HepG2 (cell line): ENCODE results near the gene RRAD. TPM values are rescaled to one million over a fixed set of nuclear protein-coding genes. Genes with fewer than 3 reads are reported as not detected.

Source experiments
- ATF3 ChIP-seq: sonication (generic); formaldehyde crosslinking; IDR thresholded peaks from 2 replicates; pipeline ENCODE4 v1.4.0; 2020; ENCODE audit warnings: missing genetic modification reagents
- CENPX ChIP-seq: sonication (generic); formaldehyde crosslinking; IDR thresholded peaks from 2 replicates; pipeline ENCODE4 v1.9.0; 2021; ENCODE audit warnings: mild to moderate bottlenecking, missing genetic modification reagents, moderate library complexity
- ERF ChIP-seq: IDR thresholded peaks from 2 replicates; pipeline ENCODE4 v1.6.1; 2018; ENCODE audit warnings: missing biosample characterization, missing genetic modification reagents
- GTF3A ChIP-seq: sonication (generic); formaldehyde crosslinking; conservative IDR thresholded peaks from 2 replicates; pipeline ENCODE4 v1.4.0; 2020; ENCODE audit warnings: mild to moderate bottlenecking, missing genetic modification reagents
- HDAC2 ChIP-seq: sonication (generic); formaldehyde crosslinking; IDR thresholded peaks from 2 replicates; pipeline ENCODE4 v1.4.0; 2020; ENCODE audit warnings: missing genetic modification reagents
- HES4 ChIP-seq: sonication (generic); formaldehyde crosslinking; IDR thresholded peaks from 2 replicates; pipeline ENCODE4 v1.9.0; 2021; ENCODE audit warnings: mild to moderate bottlenecking, missing genetic modification reagents, borderline replicate concordance
- IKZF1 ChIP-seq: fragments of 450-650 bp; IDR thresholded peaks from 2 replicates; pipeline ENCODE4 v1.7.1; 2016
- MAF1 ChIP-seq: sonication (generic); formaldehyde crosslinking; IDR thresholded peaks from 2 replicates; pipeline ENCODE4 v1.5.0; 2020; ENCODE audit warnings: missing genetic modification reagents, borderline replicate concordance
- PBX2 ChIP-seq: IDR thresholded peaks from 2 replicates; pipeline ENCODE4 v1.6.1; 2016; ENCODE audit warnings: control low read depth
- RBAK ChIP-seq: sonication (generic); formaldehyde crosslinking; IDR thresholded peaks from 2 replicates; pipeline ENCODE4 v1.5.1; 2020; ENCODE audit warnings: mild to moderate bottlenecking, missing genetic modification reagents
- REL ChIP-seq: sonication (generic); formaldehyde crosslinking; conservative IDR thresholded peaks from 2 replicates; pipeline ENCODE4 v1.8.0; 2022; ENCODE audit warnings: mild to moderate bottlenecking, missing genetic modification reagents, moderate library complexity
- RELA ChIP-seq: sonication (generic); formaldehyde crosslinking; IDR thresholded peaks from 2 replicates; pipeline ENCODE4 v1.4.0; 2020; ENCODE audit warnings: missing genetic modification reagents
- SOX13 ChIP-seq, 3 experiments: fragments of 450-650 bp in 1 of 3; sonication (generic) in 1 of 3; formaldehyde crosslinking in 1 of 3; IDR thresholded peaks in 2 of 3; conservative IDR thresholded peaks in 1 of 3; 2 replicates each; pipeline versions ENCODE4 v1.5.0 to v1.6.1; 2016 to 2020; ENCODE audit warnings: antibody characterized with exemption in 1 of 3, mild to moderate bottlenecking in 1 of 3, missing compliant biosample characterization in 1 of 3, missing genetic modification reagents in 1 of 3, moderate library complexity in 1 of 3
- TEAD3 ChIP-seq: optimal IDR thresholded peaks from 2 replicates; pipeline ENCODE3; 2016; ENCODE audit warnings: borderline replicate concordance
- TIGD3 ChIP-seq: sonication (generic); formaldehyde crosslinking; IDR thresholded peaks from 2 replicates; pipeline ENCODE4 v1.5.1; 2020; ENCODE audit warnings: mild to moderate bottlenecking, missing genetic modification reagents, borderline replicate concordance
- U2AF1 ChIP-seq: fragments of 200-400 bp; formaldehyde crosslinking; optimal IDR thresholded peaks from 2 replicates; pipeline ENCODE3; 2017; ENCODE audit warnings: mild to moderate bottlenecking, low read depth, low read length
- ZNF10 ChIP-seq: sonication (generic); formaldehyde crosslinking; IDR thresholded peaks from 2 replicates; pipeline ENCODE4 v1.4.0; 2020; ENCODE audit warnings: mild to moderate bottlenecking, low read depth, missing genetic modification reagents, borderline replicate concordance
- ZNF101 ChIP-seq: sonication (generic); formaldehyde crosslinking; IDR thresholded peaks from 2 replicates; pipeline ENCODE4 v1.4.0; 2020; ENCODE audit warnings: mild to moderate bottlenecking, low read depth, missing genetic modification reagents, borderline replicate concordance
- ZNF232 ChIP-seq: sonication (generic); formaldehyde crosslinking; IDR thresholded peaks from 2 replicates; pipeline ENCODE4 v1.4.0; 2020; ENCODE audit warnings: missing genetic modification reagents, borderline replicate concordance
- ZNF3 ChIP-seq: IDR thresholded peaks from 2 replicates; pipeline ENCODE4 v1.7.0; 2017; ENCODE audit warnings: inconsistent platforms
- ZNF546 ChIP-seq: sonication (generic); formaldehyde crosslinking; conservative IDR thresholded peaks from 2 replicates; pipeline ENCODE4 v1.8.1; 2023; ENCODE audit warnings: mild to moderate bottlenecking, missing genetic modification reagents
- ZNF558 ChIP-seq: sonication (generic); formaldehyde crosslinking; IDR thresholded peaks from 2 replicates; pipeline ENCODE4 v1.9.0; 2022; ENCODE audit warnings: mild to moderate bottlenecking, missing genetic modification reagents, borderline replicate concordance
- ZNF563 ChIP-seq: sonication (generic); formaldehyde crosslinking; IDR thresholded peaks from 2 replicates; pipeline ENCODE4 v1.8.0; 2022; ENCODE audit warnings: mild to moderate bottlenecking, moderate library complexity, missing genetic modification reagents
- ZNF768 ChIP-seq: sonication (generic); formaldehyde crosslinking; IDR thresholded peaks from 2 replicates; pipeline ENCODE4 v1.4.0; 2020; ENCODE audit warnings: missing genetic modification reagents
- polyA plus RNA-seq, 8 experiments: library from polyadenylated mRNA; depleted of rRNA in 3 of 8; stranded (reverse) in 7 of 8; unstranded in 1 of 8; fragments of >200 nt; fragmentation: Illumina TruSeq in 4 of 8; extraction: Trizol in 4 of 8; gene quantifications; 2 replicates each; pipeline versions ENCODE4 v1.2.1 to v1.2.3, GENCODE V29; 2011 to 2016; ENCODE audit warnings: low read depth in 4 of 8, missing spikeins in 1 of 8, mixed read lengths in 1 of 8; ENCODE audit not compliant: insufficient read depth in 1 of 8
- total RNA-seq, 5 experiments: library from RNA; depleted of rRNA; stranded (reverse); fragments of >200 nt; fragmentation: Illumina TruSeq; extraction: Trizol; gene quantifications; 2 replicates each; pipeline ENCODE4 v1.2.3, GENCODE V29; 2016; ENCODE audit warnings: low read depth in 1 of 5
- TF ChIP-seq, protein P1 (sequence below): sonication (generic); formaldehyde crosslinking; IDR thresholded peaks from 2 replicates; pipeline ENCODE4 v1.5.0; 2020; ENCODE audit warnings: mild to moderate bottlenecking, missing genetic modification reagents

Gene RRAD
- total and polyA plus RNA-seq, 2 of the 13 experiments (the other 11 are each of a cell fraction or from before 2014, with no cell fraction given), result 0.80 to 1.1 TPM

DNA sequence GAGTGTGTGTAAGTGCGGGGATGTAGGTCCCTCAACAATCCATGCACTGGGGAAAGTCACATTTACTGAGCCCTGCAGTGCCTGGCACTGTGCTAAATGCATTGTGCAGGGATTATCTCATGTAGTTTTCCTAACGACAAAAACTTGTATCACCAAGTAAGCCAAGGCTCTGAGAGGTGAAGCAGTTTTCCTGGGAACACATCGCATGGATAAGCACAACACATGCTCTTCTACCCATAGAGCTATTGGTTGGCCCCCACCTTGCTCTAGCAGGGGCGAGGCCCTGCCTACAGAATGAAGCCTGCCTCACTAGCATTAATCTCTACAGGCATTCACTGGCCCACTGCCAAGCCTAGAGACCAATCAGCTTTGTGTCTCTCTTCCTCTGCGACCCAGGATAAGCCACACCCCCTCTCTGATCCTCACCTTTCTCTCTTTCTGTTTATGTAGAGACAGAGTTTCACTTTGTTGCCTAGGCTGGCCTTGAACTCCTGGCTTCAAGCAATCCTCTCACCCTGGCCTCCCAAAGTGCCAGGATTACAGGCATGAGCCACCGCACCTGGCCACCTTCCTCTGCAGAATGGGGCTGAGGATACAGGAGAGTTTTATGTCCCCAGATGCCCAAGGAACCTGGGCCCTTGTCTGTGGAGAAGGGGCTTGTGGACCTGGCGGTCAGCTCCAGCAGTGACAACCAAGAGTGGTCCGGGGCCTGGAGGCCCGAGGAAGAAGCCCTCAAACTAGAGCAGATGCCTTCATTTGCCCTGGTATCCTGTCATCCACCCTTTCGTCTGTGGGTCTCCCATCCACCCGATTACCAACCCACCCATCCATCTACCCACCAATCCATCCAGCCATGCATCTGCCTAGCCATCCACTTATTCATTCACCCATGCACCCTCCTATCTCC lies 19.4 kb downstream of the RRAD start (continued):
- TF ChIP-seq IKZF1, result no peak
- TF ChIP-seq ZNF101 (CRISPR knock-in tag), result no peak
- peak; percentile 95 for TF ChIP-seq HDAC2 (CRISPR knock-in tag)
- TF ChIP-seq ATF3 (CRISPR knock-in tag), result no peak
- TF ChIP-seq ZNF3 (CRISPR knock-in tag), result peak; percentile 91
- no peak for TF ChIP-seq GTF3A (CRISPR knock-in tag)
- TF ChIP-seq ZNF768 (CRISPR knock-in tag), result peak; percentile 63
- TF ChIP-seq U2AF1, result no peak
- 0 out of 2 replicates have a peak, but pooled peaks have one; percentile 10 for TF ChIP-seq SOX13 (IDR thresholded peaks at IDR 0.05)
- TF ChIP-seq SOX13 (CRISPR knock-in tag; conservative IDR thresholded peaks at IDR 0.05 in 1 of 2, IDR thresholded peaks at IDR 0.05 in 1 of 2), result peak in 1 of 2 experiments; percentile 79; a peak in 2 of 4 replicates
- no peak for TF ChIP-seq PBX2 (CRISPR knock-in tag)
- peak; percentile 47; the same call in 1 of the 2 replicates for TF ChIP-seq RELA (CRISPR knock-in tag)
- TF ChIP-seq, protein P1, sequence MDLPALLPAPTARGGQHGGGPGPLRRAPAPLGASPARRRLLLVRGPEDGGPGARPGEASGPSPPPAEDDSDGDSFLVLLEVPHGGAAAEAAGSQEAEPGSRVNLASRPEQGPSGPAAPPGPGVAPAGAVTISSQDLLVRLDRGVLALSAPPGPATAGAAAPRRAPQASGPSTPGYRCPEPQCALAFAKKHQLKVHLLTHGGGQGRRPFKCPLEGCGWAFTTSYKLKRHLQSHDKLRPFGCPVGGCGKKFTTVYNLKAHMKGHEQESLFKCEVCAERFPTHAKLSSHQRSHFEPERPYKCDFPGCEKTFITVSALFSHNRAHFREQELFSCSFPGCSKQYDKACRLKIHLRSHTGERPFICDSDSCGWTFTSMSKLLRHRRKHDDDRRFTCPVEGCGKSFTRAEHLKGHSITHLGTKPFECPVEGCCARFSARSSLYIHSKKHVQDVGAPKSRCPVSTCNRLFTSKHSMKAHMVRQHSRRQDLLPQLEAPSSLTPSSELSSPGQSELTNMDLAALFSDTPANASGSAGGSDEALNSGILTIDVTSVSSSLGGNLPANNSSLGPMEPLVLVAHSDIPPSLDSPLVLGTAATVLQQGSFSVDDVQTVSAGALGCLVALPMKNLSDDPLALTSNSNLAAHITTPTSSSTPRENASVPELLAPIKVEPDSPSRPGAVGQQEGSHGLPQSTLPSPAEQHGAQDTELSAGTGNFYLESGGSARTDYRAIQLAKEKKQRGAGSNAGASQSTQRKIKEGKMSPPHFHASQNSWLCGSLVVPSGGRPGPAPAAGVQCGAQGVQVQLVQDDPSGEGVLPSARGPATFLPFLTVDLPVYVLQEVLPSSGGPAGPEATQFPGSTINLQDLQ (CRISPR knock-in tag), result no peak
- peak; percentile 80 for TF ChIP-seq MAF1 (CRISPR knock-in tag)
- no peak for TF ChIP-seq REL (CRISPR knock-in tag)
- no peak; the same call in none of the 2 replicates for TF ChIP-seq ERF (CRISPR knock-in tag)
- no peak for TF ChIP-seq TIGD3 (CRISPR knock-in tag)
- TF ChIP-seq HES4, result no peak
- TF ChIP-seq ZNF232 (CRISPR knock-in tag), result peak; percentile 83; the same call in 1 of the 2 replicates
- TF ChIP-seq RBAK (CRISPR knock-in tag), result no peak
- no peak for TF ChIP-seq CENPX
- TF ChIP-seq TEAD3 (CRISPR knock-in tag), result peak; percentile 79
- TF ChIP-seq ZNF10 (CRISPR knock-in tag), result no peak
- TF ChIP-seq ZNF563 (CRISPR knock-in tag), result no peak
- TF ChIP-seq ZNF546, result peak; percentile 39; the same call in 1 of the 2 replicates
- no peak for TF ChIP-seq ZNF558 (CRISPR knock-in tag)
